GM12865 (cell line): ENCODE results near the gene CDH24.

Experiments used
- DNase-seq: peaks from one replicate; pipeline ENCODE4 v3.0.0; 2010; ENCODE audit warnings: low read depth
- H3K4me3 ChIP-seq: 2 replicates; pipeline ENCODE4 v1.5.1; 2011; ENCODE audit warnings: mild to moderate bottlenecking, low read depth, low read length, control low read depth
- CTCF ChIP-seq: IDR thresholded peaks from 2 replicates; pipeline ENCODE4 v1.5.1; 2011; ENCODE audit warnings: low read length, control low read depth, low read depth, inconsistent platforms; ENCODE audit not compliant: insufficient read depth; ENCODE audit errors: missing control alignments

The CDH24 gene

GRCh38 chr14:23047751-23048693, 9.3 kb downstream of the CDH24 start:
- no peak for TF ChIP-seq CTCF
- DNase-seq, result no peak
- no peak overlapping the region for H3K4me3 ChIP-seq

GRCh38 chr14:23047034-23047634, 10.2 kb downstream of the CDH24 start:
- no peak for TF ChIP-seq CTCF
- H3K4me3 ChIP-seq, result no peak overlapping the region
- no peak for DNase-seq

- no peak for TF ChIP-seq CTCF
- no peak overlapping the region for H3K4me3 ChIP-seq
- DNase-seq, result no peak
These were observed 11.6 kb downstream of the CDH24 start for GRCh38 chr14:23045419-23046357.

- DNase-seq, result no peak
These were observed 12.5 kb downstream of the CDH24 start for GRCh38 chr14:23044840-23045239.

GRCh38 chr14:23043754-23044153, 13.6 kb downstream of the CDH24 start:
- H3K4me3 ChIP-seq, result no peak overlapping the region
- no peak for DNase-seq
- no peak for TF ChIP-seq CTCF

More at GRCh38 chr14:23044840-23045239, 12.5 kb downstream of the CDH24 start:
- H3K4me3 ChIP-seq, result no peak overlapping the region
- no peak for TF ChIP-seq CTCF

GRCh38 chr14:23043145-23043544, 14.2 kb downstream of the CDH24 start:
- TF ChIP-seq CTCF, result no peak
- no peak for DNase-seq
- H3K4me3 ChIP-seq, result no peak overlapping the region
